NT2/D1 (cell line): ENCODE measurements around the gene DNAL4.

Experiments
- DNase-seq: peaks from one replicate; pipeline ENCODE4 v3.0.0-alpha.2; 2011; ENCODE audit warnings: low read depth, low spot score
- H3K27me3 ChIP-seq: 2 replicates; pipeline ENCODE4 v1.6.0; 2011; ENCODE audit warnings: mild to moderate bottlenecking; ENCODE audit not compliant: insufficient read length, insufficient read depth
- H3K36me3 ChIP-seq: 2 replicates; pipeline ENCODE4 v1.6.1; 2011; ENCODE audit warnings: mild to moderate bottlenecking, low read length, mixed read lengths; ENCODE audit not compliant: insufficient read depth, insufficient read length
- H3K4me1 ChIP-seq: 2 replicates; pipeline ENCODE4 v1.5.1; 2011; ENCODE audit not compliant: insufficient read depth, insufficient read length
- H3K4me3 ChIP-seq: 2 replicates; pipeline ENCODE4 v1.5.1; 2011; ENCODE audit warnings: low read depth; ENCODE audit not compliant: insufficient read length
- H3K9ac ChIP-seq: 2 replicates; pipeline ENCODE4 v1.6.0; 2011; ENCODE audit warnings: low read depth; ENCODE audit not compliant: insufficient read length
- H3K9me3 ChIP-seq: 2 replicates; pipeline ENCODE4 v1.5.1; 2011; ENCODE audit warnings: mild to moderate bottlenecking, low read length; ENCODE audit not compliant: insufficient read depth
- SUZ12 ChIP-seq: IDR thresholded peaks from 2 replicates; pipeline ENCODE4 v1.6.1; 2011; ENCODE audit not compliant: insufficient read length, insufficient read depth; ENCODE audit errors: extremely low read depth
- YY1 ChIP-seq: IDR thresholded peaks from 2 replicates; pipeline ENCODE4 v1.6.1; 2011; ENCODE audit not compliant: insufficient read length, insufficient read depth
- ZNF274 ChIP-seq: IDR thresholded peaks from 2 replicates; pipeline ENCODE4 v1.6.1; 2011; ENCODE audit warnings: mild to moderate bottlenecking, low read depth, low read length

Gene DNAL4

DNA sequence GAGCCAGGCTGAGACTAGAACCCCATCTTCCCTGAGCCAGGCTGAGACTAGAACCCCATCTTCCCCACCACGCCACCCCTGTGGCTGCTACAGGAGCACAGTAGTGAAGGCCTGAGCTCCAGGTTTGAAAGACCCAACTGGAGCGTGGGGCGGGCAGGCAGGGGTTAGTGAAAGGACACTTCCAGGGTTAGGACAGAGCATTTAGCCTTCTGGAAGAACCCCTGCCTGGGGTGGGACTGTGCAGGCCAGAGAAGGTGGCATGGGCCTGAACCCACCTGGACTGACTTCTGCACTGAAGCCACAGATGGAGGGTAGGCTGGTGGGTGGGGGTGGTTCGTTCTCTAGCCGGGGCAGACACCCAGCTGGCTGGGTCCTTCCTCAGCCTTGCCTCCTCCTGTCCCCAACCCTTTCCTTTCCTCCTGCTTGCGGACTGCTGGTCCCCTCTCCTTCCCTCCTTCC lies 62.2 kb downstream of the DNAL4 start:
- no peak overlapping the region for H3K4me3 ChIP-seq
- H3K9ac ChIP-seq, result no peak overlapping the region
- H3K4me1 ChIP-seq, result peaks cover 3% of the 10 kb centered on the region
- H3K27me3 ChIP-seq, result no peaks in the 10 kb centered on the region
- H3K9me3 ChIP-seq, result no peaks in the 10 kb centered on the region
- no peak for TF ChIP-seq SUZ12
- TF ChIP-seq ZNF274, result no peak
- TF ChIP-seq YY1, result no peak
- peaks cover 93% of the 10 kb centered on the region for H3K36me3 ChIP-seq
- DNase-seq, result no peak

GRCh38 chr22:38730411-38730871 lies 63.5 kb downstream of the DNAL4 start:
- no peak for TF ChIP-seq ZNF274
- no peak for TF ChIP-seq SUZ12
- TF ChIP-seq YY1, result no peak
- Histone ChIP-seq H3K9me3 (no peaks in the 10 kb centered on the region), H3K27me3 (no peaks in the 10 kb centered on the region), H3K4me3 (no peak overlapping the region), H3K9ac (no peak overlapping the region), H3K4me1 (no peaks in the 10 kb centered on the region), H3K36me3 (peaks cover 95% of the 10 kb centered on the region)
- DNase-seq, result no peak

DNA sequence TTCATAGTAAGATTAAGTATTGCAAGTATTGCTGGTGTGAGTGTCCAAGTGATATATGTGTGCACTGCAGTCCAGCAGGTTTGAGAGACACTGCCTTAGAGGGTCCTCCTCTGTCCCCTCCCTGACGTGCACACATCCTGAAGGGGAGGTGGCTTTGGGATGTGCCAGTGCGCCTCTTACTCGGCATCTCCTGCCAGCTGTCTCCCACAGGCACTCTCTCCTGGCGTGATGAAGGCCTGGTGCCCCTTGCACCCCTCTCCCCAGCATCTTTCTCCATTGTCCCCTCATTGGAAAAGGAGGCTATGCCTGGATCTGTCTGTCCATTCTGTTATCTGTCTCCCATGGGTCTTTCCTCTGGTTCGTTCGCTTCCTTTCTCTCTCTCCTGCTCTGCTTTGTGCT lies 64.0 kb downstream of the DNAL4 start:
- Histone ChIP-seq H3K36me3 (peaks cover 94% of the 10 kb centered on the region), H3K9me3 (no peaks in the 10 kb centered on the region), H3K27me3 (no peaks in the 10 kb centered on the region), H3K4me3 (no peak overlapping the region), H3K9ac (no peak overlapping the region), H3K4me1 (no peaks in the 10 kb centered on the region)
- no peak for DNase-seq
- TF ChIP-seq SUZ12 (no peak), ZNF274 (no peak), YY1 (no peak)

- no peaks in the 10 kb centered on the region for H3K27me3 ChIP-seq
- no peaks in the 10 kb centered on the region for H3K4me1 ChIP-seq
- H3K4me3 ChIP-seq, result no peak overlapping the region
- TF ChIP-seq YY1 (no peak), SUZ12 (no peak), ZNF274 (no peak)
- H3K9me3 ChIP-seq, result no peaks in the 10 kb centered on the region
- no peak overlapping the region for H3K9ac ChIP-seq
- DNase-seq, result no peak
- H3K36me3 ChIP-seq, result peaks cover 96% of the 10 kb centered on the region
Observed at GRCh38 chr22:38728871-38729796, 64.8 kb downstream of the DNAL4 start.
